T-helper 2 cell (primary cell): ENCODE measurements around the gene EXOC6B.
"Not testable (repeated sequence)": the region's sequence is repeated elsewhere in the genome, so short reads cannot be mapped to it uniquely, and the experiment has no call there.

Source experiments
- DNase-seq, 5 experiments: peaks; one replicate each; pipeline versions ENCODE4 v3.0.0 to v3.0.0-alpha.2; 2012 to 2022

Gene EXOC6B

GRCh38 chr2:72425996-72426395 is 399.8 kb downstream of the EXOC6B start:
- DNase-seq: no peak

DNA sequence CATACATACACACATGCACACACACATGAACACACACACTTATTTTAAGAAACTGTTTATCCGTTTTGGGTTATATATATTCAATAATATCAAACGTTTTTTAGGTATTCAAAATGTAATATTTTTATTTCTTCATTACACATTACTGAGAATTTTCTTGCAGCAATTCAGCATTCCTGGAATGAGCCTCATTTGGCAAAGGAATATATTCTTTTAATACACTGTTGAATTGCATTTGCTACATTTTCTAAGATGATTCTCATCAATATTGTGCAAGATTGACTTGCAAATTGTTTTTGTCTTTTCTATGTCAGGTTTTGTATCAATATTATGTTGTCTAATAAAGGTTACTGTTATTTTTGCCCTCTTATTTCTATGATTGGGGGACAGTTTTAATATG is 402.1 kb downstream of the EXOC6B start:
- DNase-seq: no peak

GRCh38 chr2:72421771-72422379 is 404.0 kb downstream of the EXOC6B start:
- DNase-seq: not testable (repeated sequence)

- no peak for DNase-seq
Measured at GRCh38 chr2:72415781-72416475, 409.9 kb downstream of the EXOC6B start.

- DNase-seq: no peak
Measured at GRCh38 chr2:72415241-72415661, 410.6 kb downstream of the EXOC6B start.

DNA sequence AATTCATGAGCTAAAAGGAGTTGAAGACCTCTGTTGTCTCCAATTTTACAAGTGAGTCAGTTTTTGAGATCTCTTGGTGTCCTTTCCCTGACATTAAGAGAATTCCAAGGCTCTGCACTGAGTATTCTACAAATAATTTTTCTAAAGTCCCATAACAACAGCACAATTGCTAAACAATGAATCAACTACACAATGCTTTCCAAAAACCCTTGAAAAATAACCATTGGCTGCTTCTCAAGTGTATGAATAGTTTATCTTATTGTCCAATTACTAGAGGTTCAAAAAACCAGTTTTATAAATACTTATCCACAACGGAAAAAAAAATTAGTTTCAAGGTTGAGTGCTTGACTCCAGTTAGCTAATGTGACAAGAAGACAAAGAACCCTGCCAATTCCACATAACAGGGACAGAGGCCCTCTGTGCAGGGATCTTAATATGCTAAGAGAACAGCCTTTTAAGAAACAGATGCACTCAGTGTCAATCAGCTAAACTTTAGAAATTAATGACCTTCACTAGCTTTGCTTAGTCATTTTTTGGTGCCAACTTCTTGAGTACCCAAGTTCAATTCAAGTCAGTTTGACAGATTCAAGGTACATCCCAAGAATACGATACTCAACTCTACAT is 411.6 kb downstream of the EXOC6B start:
- no peak for DNase-seq

- DNase-seq: no peak
Measured at GRCh38 chr2:72413716-72414115, 412.1 kb downstream of the EXOC6B start.

DNA sequence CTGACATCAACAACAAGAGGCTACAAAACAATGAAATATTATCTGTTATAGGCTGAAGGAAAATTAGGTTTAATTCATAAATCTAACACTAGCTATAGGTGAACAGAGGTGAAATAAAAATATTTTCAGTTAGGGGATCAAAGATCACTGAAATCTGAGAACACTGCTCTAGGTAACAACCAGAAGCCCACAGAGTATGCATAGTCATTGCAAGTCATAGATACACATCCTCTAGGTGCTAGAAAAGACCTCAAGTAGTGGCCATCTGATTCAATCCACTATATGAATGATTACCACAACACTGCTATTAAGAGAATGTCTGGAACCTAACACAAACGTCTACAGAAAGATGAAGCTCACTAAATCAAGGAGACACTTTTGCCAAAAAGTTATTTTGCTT is 413.6 kb downstream of the EXOC6B start:
- no peak for DNase-seq

GRCh38 chr2:72399879-72400278 is 426.0 kb downstream of the EXOC6B start:
- DNase-seq: no peak

- DNase-seq: no peak
Measured at GRCh38 chr2:72395096-72395495, 430.7 kb downstream of the EXOC6B start.

GRCh38 chr2:72394541-72395070 is 431.2 kb downstream of the EXOC6B start:
- DNase-seq: no peak

DNA sequence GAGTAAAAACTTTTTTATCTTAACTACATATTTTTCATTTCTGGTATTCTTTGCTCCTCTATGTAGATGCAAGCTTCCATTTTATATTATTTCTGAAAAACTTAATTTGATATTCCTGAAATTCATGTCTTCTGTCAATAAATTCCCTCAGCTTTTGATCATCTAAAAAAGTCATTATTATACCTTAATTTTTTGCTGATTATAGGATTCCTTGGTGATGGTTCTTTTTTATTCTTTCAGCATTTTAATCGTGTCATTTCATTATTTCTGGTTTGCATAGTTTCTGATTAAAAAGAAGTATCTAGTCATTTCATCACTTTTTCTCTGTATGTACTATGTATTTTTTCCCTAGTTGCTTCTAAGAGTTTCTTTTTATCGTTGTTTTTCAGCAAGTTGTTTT is 436.4 kb downstream of the EXOC6B start:
- no peak for DNase-seq

GRCh38 chr2:72388263-72388662 is 437.6 kb downstream of the EXOC6B start:
- no peak for DNase-seq

DNA sequence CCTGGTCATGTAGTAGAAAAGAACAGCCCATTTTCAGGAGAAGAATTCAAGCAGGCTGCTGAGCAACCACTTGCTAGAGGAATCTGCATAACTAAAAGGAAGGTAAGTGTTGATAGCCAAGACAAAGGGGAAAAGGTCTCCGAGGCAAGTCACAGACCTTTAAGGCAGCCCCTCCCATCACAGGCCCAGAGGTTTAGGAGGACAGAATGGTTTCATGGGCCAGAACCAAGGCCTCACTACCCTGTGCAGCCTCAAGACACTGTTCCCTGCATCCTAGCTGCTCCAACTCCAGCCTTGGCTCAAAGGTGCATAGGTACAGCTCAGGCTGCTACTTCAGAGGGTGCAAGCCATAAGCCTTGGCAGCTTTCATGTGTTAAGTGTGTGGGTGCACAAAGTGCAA is 439.5 kb downstream of the EXOC6B start:
- DNase-seq: no peak

DNA sequence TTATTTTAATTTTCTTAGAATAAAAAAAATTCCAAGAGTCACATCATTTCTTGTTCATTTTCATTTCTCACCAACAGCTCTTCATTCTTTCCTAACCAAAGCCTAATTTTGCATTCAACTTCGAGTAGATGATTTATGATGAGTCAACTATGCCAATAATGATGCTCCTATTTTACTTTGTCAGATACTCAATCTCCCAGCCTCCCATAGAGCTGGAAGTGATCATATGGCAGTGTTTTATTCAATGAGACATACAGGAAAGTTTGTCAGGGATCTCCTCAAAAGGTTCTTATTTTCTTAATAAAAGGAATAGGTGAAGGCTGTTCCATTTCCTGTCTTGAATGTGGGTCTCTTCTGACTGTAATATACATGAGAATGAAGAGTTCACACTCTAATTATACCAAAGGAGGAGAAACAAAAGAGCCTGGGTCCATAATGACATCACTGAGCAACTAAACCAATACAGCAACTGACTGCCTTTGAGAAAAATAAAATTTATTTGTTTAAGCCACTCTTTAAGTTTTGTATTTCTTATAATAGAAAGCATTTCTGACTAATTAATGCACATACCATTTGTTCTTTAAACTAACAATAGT is 447.0 kb downstream of the EXOC6B start:
- no peak for DNase-seq

- no peak for DNase-seq
Measured at GRCh38 chr2:72367530-72368225, 458.2 kb downstream of the EXOC6B start.

DNA sequence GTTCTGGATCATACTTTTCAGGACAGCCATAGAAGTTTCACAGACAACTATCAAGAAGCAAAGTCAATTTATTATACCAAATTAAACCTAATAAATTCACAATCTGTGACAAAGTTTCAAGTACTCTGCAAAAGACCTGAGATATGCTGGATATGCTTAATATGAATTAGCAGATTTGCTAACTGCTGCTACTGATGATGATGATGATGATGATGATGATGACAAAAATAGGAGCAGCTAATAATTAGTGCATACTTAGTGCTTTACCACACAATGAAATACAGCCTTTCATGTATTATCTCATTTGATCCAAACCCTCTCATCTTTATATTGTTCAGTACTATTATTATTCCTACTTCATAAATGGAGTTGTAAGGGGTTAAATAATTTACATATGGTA is 462.4 kb downstream of the EXOC6B start:
- no peak for DNase-seq

DNA sequence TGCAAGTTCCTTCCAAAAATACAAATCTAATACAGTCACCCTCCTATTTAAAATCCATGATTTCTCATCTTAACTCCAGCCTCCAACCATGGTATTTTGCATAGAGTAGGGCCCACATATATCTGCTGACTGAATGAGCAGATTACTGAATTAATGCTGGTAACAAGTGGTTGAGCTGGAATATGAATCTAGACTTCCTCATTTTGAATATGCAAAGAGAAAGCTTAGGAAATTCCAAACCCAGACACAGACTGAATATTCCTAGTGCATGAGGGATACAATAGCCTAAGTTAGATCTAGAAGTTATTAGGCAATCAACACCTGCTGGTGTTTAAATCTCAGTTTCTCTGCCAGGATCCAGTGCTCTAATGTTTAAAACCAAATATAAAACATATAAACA is 463.1 kb downstream of the EXOC6B start:
- no peak for DNase-seq

GRCh38 chr2:72361521-72361920 is 464.3 kb downstream of the EXOC6B start:
- no peak for DNase-seq

DNA sequence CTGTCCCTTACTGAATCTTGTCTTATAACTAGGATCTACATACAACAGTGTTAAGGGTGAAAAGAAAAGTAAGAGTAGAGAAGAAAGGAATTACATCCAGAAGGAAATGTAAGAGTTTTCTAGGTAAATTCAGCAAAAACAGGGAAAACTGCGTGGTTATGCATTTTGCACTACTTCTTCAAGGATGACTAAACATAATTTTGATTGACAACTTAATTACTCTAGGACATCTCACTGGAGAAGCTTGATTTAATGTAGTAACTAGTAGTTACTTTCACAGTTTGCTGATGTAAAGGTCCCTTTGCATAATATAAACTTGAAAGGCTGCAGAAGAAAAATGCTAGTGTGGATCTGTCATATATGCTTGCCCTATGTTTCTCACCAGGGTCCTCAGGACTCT is 464.8 kb downstream of the EXOC6B start:
- no peak for DNase-seq

DNA sequence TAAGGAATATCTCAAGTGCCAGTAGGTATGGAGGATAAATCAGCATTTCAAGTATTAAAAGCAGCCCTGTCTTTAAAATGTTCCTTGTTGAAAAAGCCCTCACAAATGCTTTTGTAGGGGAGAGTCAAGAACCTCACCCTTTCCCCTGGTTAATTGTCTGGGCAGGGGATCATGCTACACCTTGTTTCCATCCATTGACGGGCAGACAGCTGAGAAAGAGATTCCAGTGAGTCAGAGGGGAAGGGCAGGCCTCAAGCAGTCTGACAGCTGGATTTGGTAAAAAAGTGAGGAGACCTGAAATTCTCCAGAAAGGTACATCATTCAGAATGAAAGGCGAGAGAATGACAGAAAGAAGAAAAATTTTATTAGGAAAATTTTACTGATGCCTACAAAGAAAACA is 475.0 kb downstream of the EXOC6B start:
- no peak for DNase-seq

DNA sequence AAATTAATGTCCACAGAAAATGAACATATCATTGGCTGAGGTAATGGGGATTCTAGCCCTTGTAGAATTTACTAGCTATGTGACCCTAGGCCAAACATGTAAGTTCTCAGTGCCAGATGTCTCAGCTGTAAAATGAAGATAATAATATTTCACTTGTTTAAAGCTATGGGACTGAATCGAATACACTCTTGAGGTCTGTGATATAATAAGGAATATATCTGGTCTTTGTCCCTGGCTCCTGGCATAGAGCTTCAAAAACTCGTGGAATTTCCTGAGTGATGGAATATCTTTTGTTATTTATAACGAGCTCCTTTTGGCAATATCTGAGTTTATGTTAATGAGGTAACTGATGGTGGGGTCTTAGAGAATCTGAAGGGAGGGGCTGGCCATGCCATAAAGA is 476.8 kb downstream of the EXOC6B start:
- DNase-seq: no peak

DNA sequence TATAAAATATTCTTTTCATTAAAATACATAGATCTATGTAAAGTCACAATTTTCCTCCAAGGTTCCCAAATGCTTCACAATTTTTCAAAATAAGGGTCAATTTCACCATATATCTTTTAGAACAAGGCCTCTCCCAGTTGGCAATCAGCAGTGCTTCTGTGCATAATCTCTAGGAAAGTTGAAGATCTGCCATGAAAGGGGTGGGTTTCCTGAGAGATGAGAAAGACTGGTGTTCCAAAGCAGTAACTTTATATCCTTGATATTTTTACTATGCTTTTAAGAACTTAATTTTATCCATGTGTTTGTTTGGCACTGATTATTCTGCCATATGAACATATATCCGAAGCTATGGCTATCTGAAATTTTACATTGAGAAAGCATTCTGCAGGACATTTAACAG is 478.8 kb downstream of the EXOC6B start:
- no peak for DNase-seq
